Measurements from ENCODE around the gene AR. TPM values are rescaled to one million over a fixed set of nuclear protein-coding genes. Genes with fewer than 3 reads are reported as not detected.
A peak's percentile ranks its signal among the peaks of the same experiment; 100 is the strongest.
"Not testable (repeated sequence)": the region's sequence is repeated elsewhere in the genome, so short reads cannot be mapped to it uniquely, and the experiment has no call there.

The AR gene
- total and polyA plus RNA-seq, 12 donors: 1.7 to 35.2 (median 26.4) TPM

- no peak overlapping the region for H3K4me3 ChIP-seq
- no peaks in the 10 kb centered on the region for H3K36me3 ChIP-seq
- TF ChIP-seq CTCF (IDR thresholded peaks at IDR 0.05): no peak
- H3K27me3 ChIP-seq: no peaks in the 10 kb centered on the region
- peaks cover 0 to 36% (median 0%) of the 10 kb centered on the region in 11 donors for H3K9me3 ChIP-seq
- DNase-seq: no peak
- 82 to 88% methylated on average over 1 of the region's 1 CpG for WGBS, 2 donors
- no peak overlapping the region for H3K27ac ChIP-seq
- ATAC-seq: no peak
- intact Hi-C loops (cut with DNase I): no loop called here
- no peaks in the 10 kb centered on the region for H3K4me1 ChIP-seq
Observed at GRCh38 chrX:67665583-67665982, 121.8 kb downstream of the AR start.

- H3K27me3 ChIP-seq; intact Hi-C loops (cut with DNase I); ATAC-seq; DNase-seq; H3K36me3 ChIP-seq; H3K9me3 ChIP-seq; H3K4me1 ChIP-seq; H3K27ac ChIP-seq; H3K4me3 ChIP-seq: not testable (repeated sequence)
- 84 to 92% methylated on average over 2 of the region's 2 CpGs for WGBS, 2 donors
Observed at GRCh38 chrX:67670717-67671116, 126.9 kb downstream of the AR start.

DNA sequence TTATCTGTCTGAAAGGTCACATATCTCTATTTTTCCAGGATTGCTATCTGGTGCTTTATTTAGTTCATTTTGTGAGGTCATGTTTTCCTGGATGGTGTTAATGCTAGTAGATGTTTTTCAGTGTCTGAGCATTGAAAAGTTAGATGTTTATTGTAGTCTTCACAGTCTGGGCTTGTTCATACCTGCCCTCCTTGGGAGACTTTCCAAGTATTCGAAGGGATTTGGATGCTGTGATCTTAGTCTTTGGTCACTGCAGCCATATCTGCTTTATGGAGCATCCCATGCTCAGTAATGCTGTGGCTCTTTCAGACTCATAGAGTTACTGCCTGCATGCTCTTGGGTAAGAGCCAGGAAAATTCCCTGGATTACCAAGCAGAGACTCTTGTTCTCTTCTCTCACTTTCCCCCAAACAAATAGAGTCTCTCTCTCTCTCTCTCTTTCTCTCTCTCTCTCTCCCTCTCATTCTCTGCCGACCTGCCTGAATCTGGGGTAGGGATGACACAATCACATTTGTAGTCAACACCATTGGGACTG is 130.0 kb downstream of the AR start:
- 39 to 45% methylated on average over 2 of the region's 2 CpGs for WGBS, 2 donors
- Histone ChIP-seq H3K27ac (no peak overlapping the region), H3K9me3 (no peaks in the 10 kb centered on the region), H3K4me3 (no peak overlapping the region), H3K27me3 (peaks cover 0 to 15% (median 0%) of the 10 kb centered on the region in 7 donors), H3K4me1 (peaks cover 0 to 11% (median 0%) of the 10 kb centered on the region in 9 donors), H3K36me3 (no peaks in the 10 kb centered on the region)
- no peak for TF ChIP-seq CTCF (IDR thresholded peaks at IDR 0.05)
- no peak for DNase-seq
- ATAC-seq: peak in 2 of 8 donors; percentile 35 to 57
- intact Hi-C loops (cut with DNase I): no loop called here

GRCh38 chrX:67674741-67675140 is 130.9 kb downstream of the AR start:
- H3K4me1 ChIP-seq: peaks cover 0 to 11% (median 0%) of the 10 kb centered on the region in 9 donors
- H3K36me3 ChIP-seq: no peaks in the 10 kb centered on the region
- H3K27me3 ChIP-seq: peaks cover 0 to 15% (median 0%) of the 10 kb centered on the region in 7 donors
- intact Hi-C loops (cut with DNase I): no loop called here
- TF ChIP-seq CTCF (IDR thresholded peaks at IDR 0.05): no peak
- no peak for DNase-seq
- no peak for ATAC-seq
- WGBS, 2 donors: 54 to 60% methylated on average over 1 of the region's 1 CpG
- H3K9me3 ChIP-seq: no peaks in the 10 kb centered on the region
- no peak overlapping the region for H3K4me3 ChIP-seq
- H3K27ac ChIP-seq: no peak overlapping the region

DNA sequence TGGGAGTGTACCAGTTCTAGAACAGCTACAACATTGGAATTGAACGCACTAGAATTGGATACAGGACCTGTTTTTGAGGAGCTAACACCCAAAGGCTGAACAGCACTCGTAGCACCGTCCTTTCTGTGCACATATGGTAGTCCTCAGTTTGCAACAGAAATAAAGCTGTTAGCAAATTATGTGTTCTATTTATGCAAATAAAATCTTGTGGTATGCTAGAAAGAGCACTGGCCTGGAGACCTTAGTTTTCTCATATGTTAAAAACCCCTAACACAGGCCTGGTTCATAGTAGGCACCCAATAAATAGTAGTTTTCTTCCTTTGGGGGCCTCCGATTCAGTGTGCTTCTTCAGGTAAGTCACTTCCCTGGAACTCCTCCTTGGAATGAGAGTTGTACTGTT is 140.3 kb downstream of the AR start:
- Histone ChIP-seq H3K36me3 (peaks cover 0 to 8% (median 0%) of the 10 kb centered on the region in 9 donors), H3K27me3 (peaks cover 0 to 21% (median 0%) of the 10 kb centered on the region in 7 donors), H3K9me3 (peaks cover 0 to 18% (median 0%) of the 10 kb centered on the region in 11 donors), H3K4me3 (no peak overlapping the region), H3K27ac (no peak overlapping the region), H3K4me1 (no peaks in the 10 kb centered on the region)
- DNase-seq (no peak), ATAC-seq (no peak)
- 96% methylated on average over 4 of the region's 4 CpGs for WGBS, 2 donors
- TF ChIP-seq CTCF (IDR thresholded peaks at IDR 0.05): no peak
- intact Hi-C loops (cut with DNase I): no loop called here
